NT2/D1 (cell line): Measurements from ENCODE around the gene ITPKA.

Experiments used
- DNase-seq: peaks from one replicate; pipeline ENCODE4 v3.0.0-alpha.2; 2011; ENCODE audit warnings: low read depth, low spot score
- H3K27me3 ChIP-seq: 2 replicates; pipeline ENCODE4 v1.6.0; 2011; ENCODE audit warnings: mild to moderate bottlenecking; ENCODE audit not compliant: insufficient read length, insufficient read depth
- H3K36me3 ChIP-seq: 2 replicates; pipeline ENCODE4 v1.6.1; 2011; ENCODE audit warnings: mild to moderate bottlenecking, low read length, mixed read lengths; ENCODE audit not compliant: insufficient read depth, insufficient read length
- H3K4me1 ChIP-seq: 2 replicates; pipeline ENCODE4 v1.5.1; 2011; ENCODE audit not compliant: insufficient read depth, insufficient read length
- H3K4me3 ChIP-seq: 2 replicates; pipeline ENCODE4 v1.5.1; 2011; ENCODE audit warnings: low read depth; ENCODE audit not compliant: insufficient read length
- H3K9ac ChIP-seq: 2 replicates; pipeline ENCODE4 v1.6.0; 2011; ENCODE audit warnings: low read depth; ENCODE audit not compliant: insufficient read length
- H3K9me3 ChIP-seq: 2 replicates; pipeline ENCODE4 v1.5.1; 2011; ENCODE audit warnings: mild to moderate bottlenecking, low read length; ENCODE audit not compliant: insufficient read depth
- SUZ12 ChIP-seq: IDR thresholded peaks from 2 replicates; pipeline ENCODE4 v1.6.1; 2011; ENCODE audit not compliant: insufficient read length, insufficient read depth; ENCODE audit errors: extremely low read depth
- YY1 ChIP-seq: IDR thresholded peaks from 2 replicates; pipeline ENCODE4 v1.6.1; 2011; ENCODE audit not compliant: insufficient read length, insufficient read depth
- ZNF274 ChIP-seq: IDR thresholded peaks from 2 replicates; pipeline ENCODE4 v1.6.1; 2011; ENCODE audit warnings: mild to moderate bottlenecking, low read depth, low read length

ITPKA gene

DNA sequence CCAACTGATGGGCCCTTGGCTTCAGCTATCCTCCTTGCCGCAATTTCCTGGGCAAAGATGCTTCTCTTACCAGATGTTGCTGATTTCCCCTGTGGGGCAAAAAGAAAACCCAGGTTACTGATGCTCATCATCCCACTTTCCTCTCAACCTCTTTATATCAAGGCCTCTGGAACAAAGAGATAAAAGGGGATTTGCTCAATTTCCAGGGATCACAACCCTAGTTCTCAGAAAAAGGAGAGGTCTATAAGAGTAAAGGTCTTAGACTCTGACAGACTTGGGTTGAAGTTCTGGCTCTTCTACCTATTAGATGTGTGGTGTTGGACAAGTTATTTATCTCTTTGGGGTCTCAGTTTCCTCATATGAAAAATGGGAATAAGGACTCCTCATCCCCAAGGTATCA, 41.9 kb downstream of the ITPKA start:
- TF ChIP-seq SUZ12 (no peak), YY1 (no peak), ZNF274 (no peak)
- Histone ChIP-seq H3K4me1 (no peaks in the 10 kb centered on the region), H3K9ac (no peak overlapping the region), H3K27me3 (no peaks in the 10 kb centered on the region), H3K4me3 (no peak overlapping the region), H3K9me3 (no peaks in the 10 kb centered on the region), H3K36me3 (peaks cover 61% of the 10 kb centered on the region)
- DNase-seq: no peak

GRCh38 chr15:41536866-41537265, 43.2 kb downstream of the ITPKA start:
- no peak for DNase-seq
- H3K36me3 ChIP-seq: peaks cover 56% of the 10 kb centered on the region
- TF ChIP-seq YY1 (no peak), ZNF274 (no peak), SUZ12 (no peak)
- no peaks in the 10 kb centered on the region for H3K9me3 ChIP-seq
- H3K4me1 ChIP-seq: no peaks in the 10 kb centered on the region
- H3K4me3 ChIP-seq: no peak overlapping the region
- no peak overlapping the region for H3K9ac ChIP-seq
- no peaks in the 10 kb centered on the region for H3K27me3 ChIP-seq

DNA sequence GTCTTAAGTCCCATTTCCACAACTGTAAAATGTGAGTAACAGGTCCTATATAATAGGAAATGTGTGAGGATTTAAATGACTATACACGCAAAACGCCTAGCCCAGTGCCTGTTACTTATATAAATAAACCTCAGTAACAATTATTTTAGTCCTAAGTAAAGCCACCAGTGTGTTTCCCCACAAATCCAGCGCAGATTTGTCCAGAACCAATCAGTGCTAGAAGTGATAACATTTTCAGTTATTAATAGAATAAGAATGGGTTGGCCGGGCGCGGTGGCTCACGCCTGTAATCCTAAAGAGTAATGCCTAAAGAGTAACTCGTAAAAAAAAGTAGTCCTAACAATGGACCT, 49.8 kb downstream of the ITPKA start:
- peak overlapping the region; percentile 94 for H3K4me3 ChIP-seq

GRCh38 chr15:41544650-41545015, 51.0 kb downstream of the ITPKA start:
- no peaks in the 10 kb centered on the region for H3K9me3 ChIP-seq
- no peak for DNase-seq
- H3K4me1 ChIP-seq: peaks cover 2% of the 10 kb centered on the region
- no peaks in the 10 kb centered on the region for H3K27me3 ChIP-seq
- TF ChIP-seq YY1: no peak
- peaks cover 9% of the 10 kb centered on the region for H3K36me3 ChIP-seq
- peak overlapping the region; percentile 72 for H3K9ac ChIP-seq
- H3K4me3 ChIP-seq: peak overlapping the region; percentile 35

More for the DNA sequence above, 49.8 kb downstream of the ITPKA start:
- TF ChIP-seq ZNF274 (no peak), YY1 (no peak), SUZ12 (no peak)
- Histone ChIP-seq H3K9me3 (no peaks in the 10 kb centered on the region), H3K27me3 (no peaks in the 10 kb centered on the region), H3K36me3 (peaks cover 12% of the 10 kb centered on the region), H3K4me1 (peaks cover 2% of the 10 kb centered on the region), H3K9ac (peak overlapping the region; percentile 89)
- DNase-seq: no peak

- DNase-seq: no peak
- Histone ChIP-seq H3K27me3 (no peaks in the 10 kb centered on the region), H3K9ac (no peak overlapping the region), H3K9me3 (no peaks in the 10 kb centered on the region), H3K4me3 (no peak overlapping the region), H3K36me3 (peaks cover 9% of the 10 kb centered on the region), H3K4me1 (peaks cover 2% of the 10 kb centered on the region)
- TF ChIP-seq ZNF274: no peak
- TF ChIP-seq YY1: no peak
- TF ChIP-seq SUZ12: no peak
These were observed 51.5 kb downstream of the ITPKA start for GRCh38 chr15:41545218-41545617.

DNA sequence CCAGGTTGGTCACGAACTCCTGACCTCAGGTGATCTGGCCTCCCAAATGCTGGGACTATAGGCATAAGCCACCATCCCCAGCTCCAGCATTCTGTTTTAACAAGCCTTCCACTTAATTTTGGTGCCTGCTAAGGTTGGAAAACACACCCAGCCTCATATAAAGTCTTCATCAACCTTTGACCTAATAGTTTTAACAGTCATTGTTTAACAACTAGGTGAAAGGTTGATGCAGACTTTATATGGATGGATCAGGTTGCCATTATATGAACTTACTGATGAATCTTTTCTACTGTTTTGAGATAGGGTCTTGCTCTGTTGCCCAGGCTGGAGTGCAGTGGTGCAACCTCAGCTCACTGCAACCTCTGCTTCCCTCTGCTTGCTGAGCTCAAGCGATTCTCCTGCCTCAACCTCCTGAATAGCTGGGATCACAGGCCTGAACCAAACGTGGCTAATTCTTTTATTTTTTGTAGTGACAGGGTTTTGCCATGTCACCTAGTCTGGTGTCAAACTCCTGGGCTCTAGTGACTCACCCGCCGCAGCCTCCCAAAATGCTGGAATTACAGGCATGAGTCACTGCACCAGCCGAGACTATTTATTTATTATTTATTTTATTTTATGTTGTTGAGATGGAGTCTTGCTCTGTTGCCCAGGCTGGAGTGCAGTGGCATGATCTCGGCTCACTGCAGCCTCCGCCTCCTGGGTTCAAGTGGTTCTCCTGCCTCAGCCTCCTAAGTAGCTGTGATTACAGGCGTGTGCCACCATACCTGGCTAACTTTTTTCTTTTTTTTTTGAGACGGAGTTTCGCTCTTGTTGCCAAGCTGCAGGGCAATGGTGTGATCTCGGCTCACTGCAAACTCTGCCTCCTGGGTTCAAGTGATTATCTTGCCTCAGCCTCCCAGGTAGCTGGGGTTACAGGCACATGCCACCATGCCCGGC, 53.4 kb downstream of the ITPKA start:
- H3K4me1 ChIP-seq: peaks cover 2% of the 10 kb centered on the region
- H3K27me3 ChIP-seq: no peaks in the 10 kb centered on the region
- TF ChIP-seq YY1 (no peak), SUZ12 (no peak), ZNF274 (no peak)
- H3K9ac ChIP-seq: no peak overlapping the region
- H3K36me3 ChIP-seq: peaks cover 4% of the 10 kb centered on the region
- no peak overlapping the region for H3K4me3 ChIP-seq
- no peaks in the 10 kb centered on the region for H3K9me3 ChIP-seq
- DNase-seq: no peak

- Histone ChIP-seq H3K4me1 (no peaks in the 10 kb centered on the region), H3K4me3 (no peak overlapping the region), H3K36me3 (no peaks in the 10 kb centered on the region), H3K9ac (no peak overlapping the region), H3K9me3 (no peaks in the 10 kb centered on the region), H3K27me3 (no peaks in the 10 kb centered on the region)
- DNase-seq: no peak
- TF ChIP-seq YY1 (no peak), ZNF274 (no peak), SUZ12 (no peak)
These were observed 56.5 kb downstream of the ITPKA start for GRCh38 chr15:41550066-41550775.
